Stimulated activated naive CD4-positive, alpha-beta T cell (primary cell): ENCODE data around the gene PRCC.
"Not testable (repeated sequence)": the region's sequence is repeated elsewhere in the genome, so short reads cannot be mapped to it uniquely, and the experiment has no call there.

ENCODE experiments used
- DNase-seq, 6 experiments: peaks; one replicate each; lab custom pipeline; 2025; lab: John Stamatoyannopoulos, UW

Gene PRCC

GRCh38 chr1:156765136-156765535, 2.2 kb upstream of the PRCC start:
- DNase-seq: not testable (repeated sequence)

- DNase-seq: no peak
Measured at GRCh38 chr1:156765666-156766065, 1.7 kb upstream of the PRCC start.

GRCh38 chr1:156766298-156767100, 836 bp upstream of the PRCC start:
- no peak for DNase-seq

GRCh38 chr1:156767879-156768604, 707 bp downstream of the PRCC start:
- peak in 4 of 6 experiments; percentile 9 to 61 (median 42) for DNase-seq

GRCh38 chr1:156768610-156769295, 1.4 kb downstream of the PRCC start:
- DNase-seq: no peak

- DNase-seq: no peak
Measured at GRCh38 chr1:156772222-156772621, 4.9 kb downstream of the PRCC start.

- no peak for DNase-seq
Measured at GRCh38 chr1:156772728-156773497, 5.6 kb downstream of the PRCC start.

- no peak for DNase-seq
Measured at GRCh38 chr1:156773607-156774006, 6.3 kb downstream of the PRCC start.

- DNase-seq: no peak
Measured at GRCh38 chr1:156775799-156776198, 8.5 kb downstream of the PRCC start.

- DNase-seq: no peak
Measured at GRCh38 chr1:156776942-156777341, 9.6 kb downstream of the PRCC start.

GRCh38 chr1:156777573-156777972, 10.2 kb downstream of the PRCC start:
- DNase-seq: no peak

- no peak for DNase-seq
Measured at GRCh38 chr1:156781585-156782186, 14.4 kb downstream of the PRCC start.

GRCh38 chr1:156785458-156785857, 18.1 kb downstream of the PRCC start:
- no peak for DNase-seq

- DNase-seq: no peak
Measured at GRCh38 chr1:156786640-156787039, 19.3 kb downstream of the PRCC start.

- no peak for DNase-seq
Measured at GRCh38 chr1:156788136-156788535, 20.8 kb downstream of the PRCC start.

GRCh38 chr1:156789621-156790318, 22.4 kb downstream of the PRCC start:
- DNase-seq: no peak

GRCh38 chr1:156794506-156795373, 27.4 kb downstream of the PRCC start:
- no peak for DNase-seq

GRCh38 chr1:156795374-156795733, 28.0 kb downstream of the PRCC start:
- DNase-seq: no peak

- DNase-seq: no peak
Measured at GRCh38 chr1:156795787-156796186, 28.5 kb downstream of the PRCC start.
